GM13977 (cell line): ENCODE measurements around the gene CPNE4.

Experiments used
- DNase-seq: peaks from one replicate; pipeline ENCODE4 v3.0.0; 2012; ENCODE audit warnings: low spot score
- in situ Hi-C: fragments of 300-500 bp; cut with MboI; formaldehyde crosslinking; loops from one replicate; pipeline ENCODE4 v1.12.0; 2022; ENCODE audit warnings: low sequenced_read_pairs, low pct_unique_long_range_greater_than_20kb, mixed read lengths, inconsistent platforms; ENCODE audit not compliant: unreplicated experiment
- TF ChIP-seq, protein P1 (sequence below): IDR thresholded peaks from 2 replicates; pipeline ENCODE4 v1.5.1; 2012; ENCODE audit warnings: mild to moderate bottlenecking, control low read depth; ENCODE audit not compliant: insufficient read depth; ENCODE audit errors: extremely low read depth, missing control alignments

The CPNE4 gene

GRCh38 chr3:131795390-131796090 lies 239.3 kb downstream of the CPNE4 start:
- peak; percentile 6 for DNase-seq
- TF ChIP-seq, protein P1, sequence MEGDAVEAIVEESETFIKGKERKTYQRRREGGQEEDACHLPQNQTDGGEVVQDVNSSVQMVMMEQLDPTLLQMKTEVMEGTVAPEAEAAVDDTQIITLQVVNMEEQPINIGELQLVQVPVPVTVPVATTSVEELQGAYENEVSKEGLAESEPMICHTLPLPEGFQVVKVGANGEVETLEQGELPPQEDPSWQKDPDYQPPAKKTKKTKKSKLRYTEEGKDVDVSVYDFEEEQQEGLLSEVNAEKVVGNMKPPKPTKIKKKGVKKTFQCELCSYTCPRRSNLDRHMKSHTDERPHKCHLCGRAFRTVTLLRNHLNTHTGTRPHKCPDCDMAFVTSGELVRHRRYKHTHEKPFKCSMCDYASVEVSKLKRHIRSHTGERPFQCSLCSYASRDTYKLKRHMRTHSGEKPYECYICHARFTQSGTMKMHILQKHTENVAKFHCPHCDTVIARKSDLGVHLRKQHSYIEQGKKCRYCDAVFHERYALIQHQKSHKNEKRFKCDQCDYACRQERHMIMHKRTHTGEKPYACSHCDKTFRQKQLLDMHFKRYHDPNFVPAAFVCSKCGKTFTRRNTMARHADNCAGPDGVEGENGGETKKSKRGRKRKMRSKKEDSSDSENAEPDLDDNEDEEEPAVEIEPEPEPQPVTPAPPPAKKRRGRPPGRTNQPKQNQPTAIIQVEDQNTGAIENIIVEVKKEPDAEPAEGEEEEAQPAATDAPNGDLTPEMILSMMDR = no peak
- in situ Hi-C loops = no loop called here

GRCh38 chr3:131794766-131795388 lies 239.9 kb downstream of the CPNE4 start:
- TF ChIP-seq, protein P1 = peak; percentile 76

DNA sequence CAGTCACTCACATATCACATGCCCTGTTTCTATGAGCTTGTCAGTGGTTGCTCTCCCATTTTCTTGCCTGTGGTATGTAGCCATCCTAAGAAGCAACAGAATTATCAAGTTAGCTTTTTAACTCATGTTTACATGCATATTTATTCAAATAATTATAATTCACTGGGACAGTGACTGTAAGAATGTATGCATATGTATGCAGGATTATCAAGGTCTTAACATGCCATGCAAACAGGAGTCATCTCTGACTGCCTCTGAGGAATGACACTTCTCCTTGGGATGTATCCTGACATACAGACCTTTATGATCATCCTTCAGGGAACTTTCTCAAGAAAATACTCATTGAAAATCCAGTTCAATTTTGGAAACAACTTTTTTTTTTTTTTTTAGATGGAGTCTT lies 240.9 kb downstream of the CPNE4 start:
- in situ Hi-C loops = no loop called here
- TF ChIP-seq, protein P1 = no peak
- DNase-seq = no peak

More at GRCh38 chr3:131794766-131795388, 239.9 kb downstream of the CPNE4 start:
- peak; percentile 18 for DNase-seq
- in situ Hi-C loops = no loop called here

- TF ChIP-seq, protein P1 = no peak
- in situ Hi-C loops = no loop called here
- no peak for DNase-seq
These were observed 245.6 kb downstream of the CPNE4 start for GRCh38 chr3:131789188-131789587.

DNA sequence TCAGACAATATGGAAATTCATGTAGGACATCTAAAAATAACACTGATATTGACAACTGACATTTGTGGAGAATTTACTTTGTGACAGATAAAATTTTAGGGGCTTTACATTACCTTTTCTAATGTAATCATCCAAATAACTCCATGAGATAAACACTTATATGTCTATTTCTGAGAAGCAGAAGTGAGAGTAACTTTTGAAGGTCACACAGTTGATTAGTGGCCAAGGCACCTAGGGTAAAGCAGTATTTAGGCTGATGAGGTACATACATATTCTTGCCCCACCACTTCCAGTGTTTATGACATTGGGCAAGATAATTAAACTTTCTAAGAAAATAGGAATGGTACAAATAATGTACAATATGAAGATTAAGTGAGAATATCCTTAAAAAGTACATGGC lies 248.4 kb downstream of the CPNE4 start:
- no peak for DNase-seq
- in situ Hi-C loops = no loop called here
- TF ChIP-seq, protein P1 = no peak

DNA sequence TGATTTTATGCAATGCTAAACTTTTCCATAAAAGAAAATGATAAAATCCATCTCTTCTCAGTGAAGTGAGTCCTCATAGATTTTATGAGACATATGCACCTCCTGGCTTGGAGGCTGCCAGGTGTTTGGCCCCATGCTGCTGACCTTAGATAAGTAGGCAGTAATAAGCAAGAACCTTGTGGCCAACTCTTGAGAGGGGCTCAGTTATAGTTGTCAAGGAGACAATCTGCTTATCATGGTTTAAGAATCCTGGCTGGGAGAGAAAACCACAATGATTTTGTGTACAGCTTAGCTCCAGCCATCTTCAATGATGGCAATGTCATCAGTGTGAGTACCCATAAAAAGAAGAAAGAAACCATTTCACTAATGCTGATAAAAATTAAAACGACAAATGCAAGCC lies 252.1 kb downstream of the CPNE4 start:
- in situ Hi-C loops = no loop called here
- TF ChIP-seq, protein P1 = no peak
- no peak for DNase-seq
